GM12878 (cell line): Measurements from ENCODE around the gene LRP1. TPM values are rescaled to one million over a fixed set of nuclear protein-coding genes. Genes with fewer than 3 reads are reported as not detected.
A peak's percentile ranks its signal among the peaks of the same experiment; 100 is the strongest.

Source experiments
- ATAC-seq: fragments of 200-7000 bp; cut with Tn5 transposase; 3 replicates; pipeline ENCODE4 v1.9.1; 2020; ENCODE audit warnings: mild to moderate bottlenecking, moderate library complexity
- BruUV-seq: library from RNA; stranded (reverse); fragments of 400-500 nt; replicated peaks from 2 replicates; lab custom pipeline; 2021; lab: Mats Ljungman, UMichigan
- CTCF ChIA-PET: fragments of 300-600 bp; sonication (Branson Sonifier 250); formaldehyde crosslinking; extraction: SDS; loops from one replicate; lab custom pipeline; 2021; ENCODE audit warnings: inconsistent platforms; lab: Yijun Ruan, JAX
- POLR2A ChIA-PET: fragments of 350-600 bp; formaldehyde crosslinking; extraction: SDS; loops from one replicate; lab custom pipeline; 2021; ENCODE audit warnings: inconsistent platforms; lab: Charles Lee
- RAD21 ChIA-PET: fragments of 300-600 bp; sonication (Branson Sonifier 250); formaldehyde crosslinking; loops from one replicate; lab custom pipeline; 2023; ENCODE audit warnings: antibody characterized with exemption; ENCODE audit not compliant: unreplicated experiment; lab: Charles Lee
- SMC1A ChIA-PET: fragments of 300-600 bp; sonication (Branson Sonifier 250); formaldehyde crosslinking; loops from one replicate; lab custom pipeline; 2023; ENCODE audit not compliant: unreplicated experiment, uncharacterized antibody; lab: Charles Lee
- DNase-seq: peaks from one replicate; pipeline ENCODE4 v3.0.0-alpha.2; 2011; ENCODE audit warnings: low read depth, low spot score
- FAIRE-seq: peaks from 3 replicates; lab custom pipeline; 2011; peaks lifted over from hg19 to GRCh38; lab: Jason Lieb, UNC
- H2AFZ ChIP-seq: 2 replicates; pipeline ENCODE4 v1.6.0; 2011; ENCODE audit warnings: low read depth, low read length, control low read depth; ENCODE audit not compliant: control insufficient read depth
- H3K27ac ChIP-seq: 2 replicates; pipeline ENCODE4 v1.5.1; 2011; ENCODE audit warnings: control low read depth; ENCODE audit not compliant: control insufficient read depth, insufficient read depth
- H3K27me3 ChIP-seq, 2 experiments: replicated peaks in 1 of 2; 2 replicates each; pipeline versions ENCODE4 v1.6.0 to v1.6.1; 2011; ENCODE audit warnings: low read length in 1 of 2; ENCODE audit not compliant: control insufficient read depth in 2 of 2, insufficient read depth in 2 of 2
- H3K36me3 ChIP-seq, 2 experiments: 2 replicates each; pipeline ENCODE4 v1.5.1; 2011; ENCODE audit warnings: low read length in 1 of 2; ENCODE audit not compliant: control insufficient read depth in 2 of 2, insufficient read depth in 2 of 2
- H3K4me1 ChIP-seq: 2 replicates; pipeline ENCODE4 v1.6.1; 2011; ENCODE audit warnings: mild to moderate bottlenecking, low read length, moderate library complexity, mixed read lengths; ENCODE audit not compliant: control insufficient read depth, insufficient read depth
- H3K4me2 ChIP-seq: 2 replicates; pipeline ENCODE4 v1.6.0; 2011; ENCODE audit warnings: control low read depth; ENCODE audit not compliant: control insufficient read depth, insufficient read depth
- H3K4me3 ChIP-seq: fragments of 200-600 bp; sonication (generic); 2 replicates; pipeline ENCODE4 v1.5.1; 2016
- H3K79me2 ChIP-seq: 2 replicates; pipeline ENCODE4 v1.6.0; 2011; ENCODE audit warnings: low read length; ENCODE audit not compliant: control insufficient read depth, insufficient read depth
- H3K9ac ChIP-seq: 2 replicates; pipeline ENCODE4 v1.8.0; 2011; ENCODE audit warnings: low read length, control low read depth, mixed read lengths; ENCODE audit not compliant: control insufficient read depth, insufficient read depth
- H3K9me3 ChIP-seq: replicated peaks from 3 replicates; pipeline ENCODE4 v1.5.1; 2011; ENCODE audit warnings: mild to moderate bottlenecking, low read length; ENCODE audit not compliant: control insufficient read depth, insufficient read depth
- H4K20me1 ChIP-seq: 2 replicates; pipeline ENCODE4 v1.6.0; 2011; ENCODE audit not compliant: control insufficient read depth, insufficient read depth
- E2F4 ChIP-seq: IDR thresholded peaks from 2 replicates; pipeline ENCODE4 v1.6.1; 2012; ENCODE audit warnings: low read depth, low read length, improper control_type of control experiment
- FOS ChIP-seq: IDR thresholded peaks from 3 replicates; pipeline ENCODE4 v1.6.1; 2011; ENCODE audit warnings: borderline replicate concordance; ENCODE audit not compliant: insufficient read length; ENCODE audit errors: extremely low read depth
- LARP7 ChIP-seq: fragments of 450-650 bp; IDR thresholded peaks from 2 replicates; pipeline ENCODE4 v1.6.1; 2017; ENCODE audit warnings: mild to moderate bottlenecking
- PML ChIP-seq: IDR thresholded peaks from 2 replicates; pipeline ENCODE4 v1.6.1; 2012; ENCODE audit warnings: low read length, inconsistent platforms
- WGBS: methylation state at CpG from one replicate; pipeline ENCODE4 v1.1.6; 2016; ENCODE audit warnings: low lambda C conversion rate; ENCODE audit not compliant: insufficient replicate concordance, insufficient coverage; ENCODE audit errors: missing lambda C conversion rate; 5-methylcytosine and 5-hydroxymethylcytosine counted together
- in situ Hi-C: fragments of 300-500 bp; cut with MboI; formaldehyde crosslinking; loops from 9 replicates; pipeline ENCODE4 v1.14.3; 2018; ENCODE audit warnings: mixed read lengths
- intact Hi-C: fragments of 100-400 bp; cut with micrococcal nuclease; formaldehyde crosslinking; loops from one replicate; pipeline ENCODE4 v1.14.2; 2022; ENCODE audit not compliant: unreplicated experiment
- polyA plus RNA-seq, 11 experiments: library from polyadenylated mRNA; depleted of rRNA in 4 of 11; unstranded in 6 of 11; stranded (reverse) in 5 of 11; fragments of >200 nt; fragmentation: Nextera tagmentation in 4 of 11; fragmentation: Illumina TruSeq in 1 of 11; extraction: Ambion mirVana in 4 of 11; extraction: Trizol in 1 of 11; gene quantifications; 1 replicate in 1 of 11; 2 replicates in 10 of 11; pipeline versions ENCODE4 v1.2.1 to v1.2.3, GENCODE V29; 2011 to 2016; ENCODE audit warnings: inconsistent platforms in 2 of 11, missing spikeins in 2 of 11, low read depth in 1 of 11
- total RNA-seq, 4 experiments: library from RNA; depleted of rRNA in 3 of 4; stranded (reverse); fragments of >200 nt in 3 of 4; fragmentation: Illumina TruSeq in 1 of 4; extraction: Trizol in 1 of 4; gene quantifications; 2 replicates each; pipeline versions ENCODE4 v1.2.1 to v1.2.3, GENCODE V29; 2013 to 2021
- TF ChIP-seq, protein P1 (sequence below): IDR thresholded peaks from 2 replicates; pipeline ENCODE4 v1.6.1; 2011; ENCODE audit warnings: low read depth, low read length, improper control_type of control experiment, borderline replicate concordance

The LRP1 gene
- total and polyA plus RNA-seq, 10 of the 15 experiments (the other 5 are each of a cell fraction or from before 2014, with no cell fraction given) = under 0.01 to 1.1 (median 0.20) TPM; not detected in 2

DNA sequence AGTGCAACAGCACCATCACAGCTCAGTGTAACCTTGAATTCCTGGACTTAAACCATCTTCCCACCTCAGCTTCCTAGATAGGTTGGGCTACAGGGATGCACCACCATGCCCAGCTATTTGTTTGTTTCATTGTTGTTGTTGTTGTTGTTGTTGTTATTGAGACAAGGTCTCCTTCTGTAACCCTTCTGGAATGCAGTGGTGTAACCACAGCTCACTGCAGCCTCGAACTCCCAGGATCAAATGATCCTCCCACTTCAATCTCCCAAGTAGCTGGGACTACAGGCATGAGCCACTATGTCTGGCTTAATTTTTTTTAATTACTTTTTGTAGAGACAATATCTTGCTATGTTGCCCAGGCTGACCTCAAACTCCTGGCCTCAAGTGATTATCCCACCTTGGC lies 48.5 kb upstream of the LRP1 start:
- no peak for TF ChIP-seq E2F4
- TF ChIP-seq, protein P1, sequence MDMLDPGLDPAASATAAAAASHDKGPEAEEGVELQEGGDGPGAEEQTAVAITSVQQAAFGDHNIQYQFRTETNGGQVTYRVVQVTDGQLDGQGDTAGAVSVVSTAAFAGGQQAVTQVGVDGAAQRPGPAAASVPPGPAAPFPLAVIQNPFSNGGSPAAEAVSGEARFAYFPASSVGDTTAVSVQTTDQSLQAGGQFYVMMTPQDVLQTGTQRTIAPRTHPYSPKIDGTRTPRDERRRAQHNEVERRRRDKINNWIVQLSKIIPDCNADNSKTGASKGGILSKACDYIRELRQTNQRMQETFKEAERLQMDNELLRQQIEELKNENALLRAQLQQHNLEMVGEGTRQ = no peak
- no peak for TF ChIP-seq FOS
- TF ChIP-seq LARP7 = no peak
- no peak for TF ChIP-seq PML
- TF ChIP-seq, all 136 proteins: peak for 0
- H3K9me3 ChIP-seq = no peaks in the 10 kb centered on the region
- H3K36me3 ChIP-seq = no peaks in the 10 kb centered on the region; a peak in 1 of 4 replicates
- no peak for ATAC-seq
- intact Hi-C loops = loop anchor here (1.0 kb wide), 1 partner anchor 7 kb away; no protein-coding TSS in a partner anchor
- H3K27me3 ChIP-seq = no peaks in the 10 kb centered on the region
- ChIA-PET POLR2A (interaction anchor here (1.0 to 4.1 kb wide), 10 partner anchors 8 to 31 kb away, joined by 3 to 51 read pairs (median 12); partner anchors contain the start of genes NAB2 and STAT6), RAD21 (interaction anchor here (1.4 to 5.0 kb wide), 7 partner anchors 9 to 72 kb away, joined by 4 to 53 read pairs (median 23); partner anchors contain the start of genes NAB2 and STAT6), CTCF (interaction anchor here (1.0 to 7.5 kb wide), 13 partner anchors 10 to 484 kb away, joined by 3 to 69 read pairs (median 5); partner anchors contain the start of genes NAB2 and STAT6), SMC1A (interaction anchor here (0.7 to 5.4 kb wide), 12 partner anchors 8 to 322 kb away, joined by 3 to 50 read pairs (median 8); partner anchors contain the start of gene STAT6)
- H3K79me2 ChIP-seq = peaks cover 14% of the 10 kb centered on the region
- no peaks in the 10 kb centered on the region for H4K20me1 ChIP-seq
- no peak overlapping the region for H3K4me3 ChIP-seq
- FAIRE-seq = no peak
- in situ Hi-C loops = loop anchor here (10.0 kb wide), 1 partner anchor 445 kb away; the partner anchor contains the start of gene BAZ2A
- H2AFZ ChIP-seq = no peak overlapping the region
- peak overlapping the region; percentile 74 for H3K27ac ChIP-seq
- H3K4me2 ChIP-seq = no peak overlapping the region
- 100% methylated on average over 1 of the region's 1 CpG for WGBS
- H3K4me1 ChIP-seq = peaks cover 6% of the 10 kb centered on the region; the same call in 1 of the 2 replicates
- DNase-seq = no peak
- peak overlapping the region; percentile 68; the same call in 1 of the 2 replicates for H3K9ac ChIP-seq
- no TSS peak for BruUV-seq
